HCT116 (cell line): ENCODE measurements around the gene STIMATE. TPM values are rescaled to one million over a fixed set of nuclear protein-coding genes. Genes with fewer than 3 reads are reported as not detected.
A peak's percentile ranks its signal among the peaks of the same experiment; 100 is the strongest.

Experiments used
- ATAC-seq: fragments of 200-7000 bp; cut with Tn5 transposase; 2 replicates; pipeline ENCODE4 v1.9.1; 2020; ENCODE audit warnings: mild to moderate bottlenecking, moderate library complexity
- BruUV-seq: library from RNA; stranded (reverse); fragments of 400-500 nt; replicated peaks from 2 replicates; lab custom pipeline; 2021; lab: Mats Ljungman, UMichigan
- CTCF ChIA-PET: fragments of 300-600 bp; sonication (Branson Sonifier 250); formaldehyde crosslinking; loops from one replicate; lab custom pipeline; 2021; ENCODE audit warnings: antibody characterized with exemption; lab: Charles Lee
- POLR2A ChIA-PET: fragments of 300-600, 350-600 bp; sonication (Branson Sonifier 250); formaldehyde crosslinking; loops from one replicate; lab custom pipeline; 2021; ENCODE audit warnings: antibody characterized with exemption; lab: Charles Lee
- RAD21 ChIA-PET, 2 experiments: fragments of 300-600 bp; sonication (Branson Sonifier 250); formaldehyde crosslinking; loops; one replicate each; lab custom pipeline; 2023; ENCODE audit warnings: low total read pairs in 2 of 2; ENCODE audit not compliant: uncharacterized antibody in 2 of 2, unreplicated experiment in 2 of 2, low non-redundant PET in 1 of 2; lab: Charles Lee
- DNase-seq: peaks from one replicate; pipeline ENCODE4 v3.0.0-alpha.2; 2010; ENCODE audit warnings: low read depth, low spot score
- H2AFZ ChIP-seq: fragments of 200-600 bp; shearing (Covaris generic), sonication (generic); 2 replicates; pipeline ENCODE4 v1.6.1; 2017; ENCODE audit warnings: low read depth, mixed run types, mixed read lengths, antibody characterized with exemption, low read length; ENCODE audit not compliant: poor library complexity, severe bottlenecking
- H3K27ac ChIP-seq: 2 replicates; pipeline ENCODE4 v1.5.1; 2012; ENCODE audit warnings: low read depth, low read length
- H3K27me3 ChIP-seq: fragments of 200-600 bp; sonication (generic); 2 replicates; pipeline ENCODE4 v1.6.1; 2016; ENCODE audit warnings: mixed run types, low read length, mixed read lengths; ENCODE audit not compliant: insufficient read depth
- H3K36me3 ChIP-seq, 2 experiments: fragments of 200-500 bp in 1 of 2; fragments of 200-600 bp in 1 of 2; sonication (Bioruptor generic) in 1 of 2; sonication (generic) in 1 of 2; 2 replicates each; pipeline versions ENCODE4 v1.5.1 to v1.6.1; 2014 to 2016; ENCODE audit warnings: low read length in 2 of 2, inconsistent platforms in 1 of 2, mixed read lengths in 1 of 2, mixed run types in 1 of 2; ENCODE audit not compliant: insufficient read depth in 2 of 2, control insufficient read depth in 1 of 2
- H3K4me1 ChIP-seq, 2 experiments: fragments of 200-600 bp in 1 of 2; sonication (generic) in 1 of 2; 2 replicates each; pipeline versions ENCODE4 v1.5.1 to v1.6.1; 2012 to 2017; ENCODE audit warnings: low read length in 2 of 2, inconsistent platforms in 1 of 2, mild to moderate bottlenecking in 1 of 2, mixed read lengths in 1 of 2, mixed run types in 1 of 2, moderate library complexity in 1 of 2; ENCODE audit not compliant: insufficient read depth in 2 of 2, control insufficient read depth in 1 of 2
- H3K4me2 ChIP-seq: fragments of 200-600 bp; sonication (generic); 2 replicates; pipeline ENCODE4 v1.6.1; 2017; ENCODE audit warnings: mixed run types, low read length, mixed read lengths
- H3K4me3 ChIP-seq, 2 experiments: fragments of 200-600 bp in 1 of 2; sonication (generic) in 1 of 2; replicated peaks in 1 of 2; 2 replicates each; pipeline ENCODE4 v1.5.1; 2011 to 2016; ENCODE audit warnings: low read length in 2 of 2, control low read depth in 1 of 2, low read depth in 1 of 2, mild to moderate bottlenecking in 1 of 2, mixed read lengths in 1 of 2, mixed run types in 1 of 2
- H3K79me2 ChIP-seq: fragments of 200-600 bp; sonication (generic); 2 replicates; pipeline ENCODE4 v1.6.1; 2017; ENCODE audit warnings: mild to moderate bottlenecking, mixed run types, low read length, moderate library complexity, mixed read lengths; ENCODE audit not compliant: insufficient read depth
- H3K9ac ChIP-seq: fragments of 200-600 bp; sonication (generic); 2 replicates; pipeline ENCODE4 v1.6.1; 2016; ENCODE audit warnings: low read length, mixed read lengths
- H3K9me2 ChIP-seq: fragments of 200-600 bp; sonication (generic), shearing (Covaris generic); 2 replicates; pipeline ENCODE4 v1.6.1; 2017; ENCODE audit warnings: mixed run types, mild to moderate bottlenecking, moderate library complexity; ENCODE audit not compliant: insufficient read depth
- H3K9me3 ChIP-seq, 2 experiments: fragments of 200-500 bp in 1 of 2; fragments of 200-600 bp in 1 of 2; sonication (Bioruptor generic) in 1 of 2; sonication (generic) in 1 of 2; 2 replicates each; pipeline ENCODE4 v1.6.1; 2014 to 2017; ENCODE audit warnings: low read length in 2 of 2, mixed read lengths in 2 of 2, inconsistent platforms in 1 of 2, low read depth in 1 of 2, mild to moderate bottlenecking in 1 of 2, mixed run types in 1 of 2, moderate library complexity in 1 of 2; ENCODE audit not compliant: control insufficient read depth in 1 of 2, insufficient read depth in 1 of 2
- H4K20me1 ChIP-seq: fragments of 200-600 bp; sonication (generic), shearing (Covaris generic); 2 replicates; pipeline ENCODE4 v1.6.1; 2017; ENCODE audit warnings: mixed run types, mild to moderate bottlenecking, moderate library complexity; ENCODE audit not compliant: insufficient read depth
- CTCF ChIP-seq, 3 experiments: fragments of 200-600 bp in 1 of 3; sonication (generic) in 1 of 3; IDR thresholded peaks in 2 of 3; conservative IDR thresholded peaks in 1 of 3; 2 replicates each; pipeline ENCODE4 v1.5.1; 2012 to 2017; ENCODE audit warnings: low read depth in 2 of 3, low read length in 2 of 3, antibody characterized with exemption in 1 of 3, borderline replicate concordance in 1 of 3, control low read depth in 1 of 3, mild to moderate bottlenecking in 1 of 3, mixed read lengths in 1 of 3, mixed run types in 1 of 3, moderate library complexity in 1 of 3; ENCODE audit not compliant: insufficient read depth in 1 of 3
- FOSL1 ChIP-seq: IDR thresholded peaks from 2 replicates; pipeline ENCODE4 v1.6.1; 2012; ENCODE audit warnings: low read depth
- MAX ChIP-seq: IDR thresholded peaks from 2 replicates; pipeline ENCODE4 v1.6.1; 2012
- POLR2A ChIP-seq: IDR thresholded peaks from 2 replicates; pipeline ENCODE4 v1.7.0; 2011; ENCODE audit warnings: borderline replicate concordance; ENCODE audit not compliant: insufficient read depth, insufficient read length; ENCODE audit errors: extremely low read depth
- SIN3A ChIP-seq: IDR thresholded peaks from 2 replicates; pipeline ENCODE4 v1.6.1; 2012; ENCODE audit warnings: low read depth
- ZBTB33 ChIP-seq: IDR thresholded peaks from 2 replicates; pipeline ENCODE4 v1.6.1; 2011; ENCODE audit warnings: mild to moderate bottlenecking, low read length, moderate library complexity; ENCODE audit not compliant: insufficient replicate concordance; ENCODE audit errors: extremely low read depth
- intact Hi-C: fragments of 100-400 bp; cut with micrococcal nuclease; formaldehyde crosslinking; loops from 2 replicates; pipeline ENCODE4 v1.10.0; 2022
- total RNA-seq: library from RNA; stranded (reverse); gene quantifications from one replicate; pipeline ENCODE4 v1.2.1, GENCODE V29; 2021; ENCODE audit not compliant: unreplicated experiment

The STIMATE gene
- total RNA-seq, 1 experiment from 2014 or later: 20.2 TPM

DNA sequence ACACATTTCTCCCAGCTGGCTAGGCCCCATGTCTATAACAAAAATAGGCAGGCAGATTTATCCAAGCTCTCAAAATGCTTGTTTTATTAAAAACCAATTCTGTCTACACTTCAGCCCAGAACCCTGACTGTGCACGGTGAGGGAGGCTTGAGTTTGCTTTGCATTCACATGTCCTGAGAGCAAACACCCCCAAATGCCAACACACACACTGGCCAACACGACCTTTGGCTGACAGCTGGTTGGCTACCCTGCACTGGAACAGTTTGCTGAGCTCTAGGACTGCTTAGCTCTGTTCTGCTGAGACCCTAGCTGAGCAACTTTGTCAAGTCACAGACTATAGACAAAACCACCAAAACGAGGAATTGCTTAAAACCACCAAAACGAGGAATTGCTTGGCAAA, 3.6 kb downstream of the STIMATE start (continued):
- TF ChIP-seq ZBTB33 (no peak), CTCF (IDR thresholded peaks at IDR 0.05 in 2 of 3, conservative IDR thresholded peaks at IDR 0.05 in 1 of 3; ENCODE audit: borderline replicate concordance in 1 of 3, insufficient read depth in 1 of 3, low read depth in 2 of 3, low read length in 2 of 3) (no peak), POLR2A (no peak)
- TF ChIP-seq, all 23 proteins: peak for 0

- no peak for DNase-seq
- Histone ChIP-seq H3K9me2 (no peaks in the 10 kb centered on the region), H3K9ac (no peak overlapping the region), H3K27me3 (no peaks in the 10 kb centered on the region), H3K27ac (no peak overlapping the region), H4K20me1 (no peaks in the 10 kb centered on the region), H3K4me1 (peaks cover 0 to 18% of the 10 kb centered on the region in 2 experiments; a peak in 2 of 4 replicates), H3K9me3 (no peaks in the 10 kb centered on the region), H3K4me3 (no peak overlapping the region), H2AFZ (no peak overlapping the region), H3K79me2 (peaks cover 28% of the 10 kb centered on the region), H3K36me3 (no peaks in the 10 kb centered on the region), H3K4me2 (no peak overlapping the region)
- TF ChIP-seq SIN3A (no peak), MAX (no peak), CTCF (IDR thresholded peaks at IDR 0.05 in 2 of 3, conservative IDR thresholded peaks at IDR 0.05 in 1 of 3; ENCODE audit: borderline replicate concordance in 1 of 3, insufficient read depth in 1 of 3, low read depth in 2 of 3, low read length in 2 of 3) (peak in 1 of 3 experiments; percentile 50; a peak in 2 of 6 replicates), FOSL1 (no peak)
- POLR2A ChIA-PET: no interaction called here
- ATAC-seq: no peak
- no TSS peak for BruUV-seq
- intact Hi-C loops: no loop called here
- CTCF ChIA-PET: no interaction called here
- RAD21 ChIA-PET: no interaction called here
Observed at GRCh38 chr3:52892625-52893311, 4.6 kb downstream of the STIMATE start.
